Measurements from ENCODE around the gene SERPINA3. TPM values are rescaled to one million over a fixed set of nuclear protein-coding genes. Genes with fewer than 3 reads are reported as not detected.
"Not testable (repeated sequence)": the region's sequence is repeated elsewhere in the genome, so short reads cannot be mapped to it uniquely, and the experiment has no call there.

The SERPINA3 gene
- total and polyA plus RNA-seq, 3 donors from 2014 or later = 27.4 to 238 (median 28.2) TPM

GRCh38 chr14:94635154-94635553 is 23.0 kb downstream of the SERPINA3 start:
- TF ChIP-seq POLR2A (IDR thresholded peaks at IDR 0.05) (no peak), CTCF (IDR thresholded peaks at IDR 0.05) (no peak)
- 76 to 85% methylated on average over 1 of the region's 1 CpG for WGBS, 2 donors
- H3K4me1 ChIP-seq = no peaks in the 10 kb centered on the region
- no peak for DNase-seq
- H3K4me3 ChIP-seq = no peak overlapping the region
- H3K27ac ChIP-seq = no peak overlapping the region
- no peaks in the 10 kb centered on the region for H3K27me3 ChIP-seq
- no peaks in the 10 kb centered on the region for H3K9me3 ChIP-seq
- intact Hi-C loops (cut with DNase I; ENCODE audit: low total_unique reads) = no loop called here
- no peaks in the 10 kb centered on the region for H3K36me3 ChIP-seq (ENCODE audit: low read depth, missing control alignments)

- TF ChIP-seq CTCF (IDR thresholded peaks at IDR 0.05) = no peak
- TF ChIP-seq POLR2A (IDR thresholded peaks at IDR 0.05) = no peak
- H3K27me3 ChIP-seq = no peaks in the 10 kb centered on the region
- no peak overlapping the region for H3K4me3 ChIP-seq
- intact Hi-C loops (cut with DNase I; ENCODE audit: low total_unique reads) = no loop called here
- no peaks in the 10 kb centered on the region for H3K4me1 ChIP-seq
- 71 to 80% methylated on average over 2 of the region's 2 CpGs for WGBS, 2 donors
- DNase-seq = no peak
- no peak overlapping the region for H3K27ac ChIP-seq
- H3K9me3 ChIP-seq = no peaks in the 10 kb centered on the region
- no peaks in the 10 kb centered on the region for H3K36me3 ChIP-seq (ENCODE audit: low read depth, missing control alignments)
These were observed 24.7 kb downstream of the SERPINA3 start for GRCh38 chr14:94636744-94637412.

GRCh38 chr14:94637814-94638213 is 25.6 kb downstream of the SERPINA3 start:
- DNase-seq; intact Hi-C loops (cut with DNase I; ENCODE audit: low total_unique reads); H3K27me3 ChIP-seq: not testable (repeated sequence)

GRCh38 chr14:94638339-94638738 is 26.1 kb downstream of the SERPINA3 start:
- WGBS, 2 donors = 83 to 92% methylated on average over 2 of the region's 2 CpGs
- H3K36me3 ChIP-seq (ENCODE audit: low read depth, missing control alignments) = no peaks in the 10 kb centered on the region
- H3K9me3 ChIP-seq = no peaks in the 10 kb centered on the region
- TF ChIP-seq POLR2A (IDR thresholded peaks at IDR 0.05) (no peak), CTCF (IDR thresholded peaks at IDR 0.05) (no peak)
- H3K27ac ChIP-seq = no peak overlapping the region
- no peaks in the 10 kb centered on the region for H3K4me1 ChIP-seq
- intact Hi-C loops (cut with DNase I; ENCODE audit: low total_unique reads) = no loop called here
- no peak overlapping the region for H3K4me3 ChIP-seq
- DNase-seq = no peak
- no peaks in the 10 kb centered on the region for H3K27me3 ChIP-seq

More at GRCh38 chr14:94637814-94638213, 25.6 kb downstream of the SERPINA3 start:
- H3K4me1 ChIP-seq; H3K27ac ChIP-seq; H3K4me3 ChIP-seq; H3K36me3 ChIP-seq (ENCODE audit: low read depth, missing control alignments); H3K9me3 ChIP-seq: not testable (repeated sequence)
- WGBS, 2 donors = 82 to 83% methylated on average over 8 of the region's 8 CpGs

GRCh38 chr14:94638961-94639817 is 27.0 kb downstream of the SERPINA3 start:
- Histone ChIP-seq H3K27ac (no peak overlapping the region), H3K9me3 (no peaks in the 10 kb centered on the region), H3K4me3 (no peak overlapping the region), H3K4me1 (no peaks in the 10 kb centered on the region), H3K36me3 (ENCODE audit: low read depth, missing control alignments) (no peaks in the 10 kb centered on the region), H3K27me3 (no peaks in the 10 kb centered on the region)
- WGBS, 2 donors = 88 to 91% methylated on average over 11 of the region's 11 CpGs
- DNase-seq = no peak
- intact Hi-C loops (cut with DNase I; ENCODE audit: low total_unique reads) = no loop called here
- no peak for TF ChIP-seq POLR2A (IDR thresholded peaks at IDR 0.05)
- TF ChIP-seq CTCF (IDR thresholded peaks at IDR 0.05) = no peak

Data from testis (tissue), 3 donors.